Pancreas (tissue), 10 donors: ENCODE data around the gene KIAA1671. TPM values are rescaled to one million over a fixed set of nuclear protein-coding genes. Genes with fewer than 3 reads are reported as not detected.

Experiments
- ATAC-seq, 4 donors: fragments of 200-7000 bp; cut with Tn5 transposase; one replicate each; pipeline versions ENCODE4 v1.8.0 to v1.9.1; 2020; ENCODE audit warnings: mild to moderate bottlenecking in 4 of 4, moderate library complexity in 4 of 4
- DNase-seq, 6 donors: peaks; one replicate each; pipeline ENCODE4 v3.0.0-alpha.2; 2020
- FAIRE-seq: peaks from 2 replicates; lab custom pipeline; 2012; peaks lifted over from hg19 to GRCh38; lab: Jason Lieb, UNC
- H3K27ac ChIP-seq, 4 donors: fragments of 200-600 bp; sonication (generic); 1 replicate in 3 of 4; 2 replicates in 1 of 4; pipeline versions ENCODE4 v1.5.0 to v1.8.0; 2020
- H3K27me3 ChIP-seq, 4 donors: fragments of 200-600 bp; one replicate each; pipeline ENCODE4 v1.8.0; 2021
- H3K36me3 ChIP-seq, 3 donors: fragments of 200-600 bp; sonication (generic) in 1 of 3; one replicate each; pipeline versions ENCODE4 v1.5.0 to v1.8.0; 2020 to 2021
- H3K4me1 ChIP-seq, 3 donors: fragments of 200-600 bp; one replicate each; pipeline ENCODE4 v1.8.0; 2021
- H3K4me3 ChIP-seq, 4 donors: fragments of 200-600 bp; sonication (generic) in 2 of 4; one replicate each; pipeline versions ENCODE4 v1.5.0 to v1.8.0; 2020 to 2021
- H3K9me3 ChIP-seq, 4 donors: fragments of 200-600 bp; one replicate each; pipeline ENCODE4 v1.8.0; 2021
- WGBS, 2 donors: extraction: QIAGEN DNeasy Blood & Tissue Kit; methylation state at CpG; one replicate each; pipeline ENCODE4 v1.1.7; 2013; 5-methylcytosine and 5-hydroxymethylcytosine counted together
- intact Hi-C, 3 donors: fragments of 100-400 bp; cut with DNase I; formaldehyde crosslinking; loops; one replicate each; pipeline versions ENCODE4 v1.11.1 to v1.14.2; 2022
- polyA plus RNA-seq, 2 donors: library from polyadenylated mRNA; stranded (reverse); fragments of 200-250 nt; gene quantifications; one replicate each; pipeline ENCODE4 v1.2.3, GENCODE V29; 2013
- total RNA-seq, 6 donors: library from RNA; stranded (reverse); fragmentation: NEBNext Ultra II Directional in 4 of 6; extraction: Animal tissue kit (Norgen Biotek cat#: 25700) in 4 of 6; gene quantifications; one replicate each; pipeline versions ENCODE4 v1.2.1 to v1.2.4, GENCODE V29; 2021 to 2023
- TF ChIP-seq, protein P1 (sequence below), 4 donors: fragments of 200-600 bp; sonication (generic) in 3 of 4; IDR thresholded peaks; one replicate each; pipeline versions ENCODE4 v1.5.0 to v1.8.0; 2021; ENCODE audit warnings: antibody characterized with exemption in 4 of 4
- donor health status: healthy with polysubstance abuse.
- donor health status: DM: no; HTN: no; CAD: no; lungs with moderate emphysema.
- donor health status: DM: no; HTN: no; CAD: no.
- donor health status: control.
- donor health status: control.
- donor health status: Bipolar disorder and iron deficiency.
- donor health status: DM: yes; HTN: yes; CAD: no.
- donor health status: DM: no; HTN: no; CAD: no.
- donor health status: DM: no; HTN: no; CAD: no.
- donor health status: DM: yes; HTN: yes; CAD: no.

The KIAA1671 gene
- total and polyA plus RNA-seq, 8 donors, result 8.3 to 28.8 (median 19.0) TPM

DNA sequence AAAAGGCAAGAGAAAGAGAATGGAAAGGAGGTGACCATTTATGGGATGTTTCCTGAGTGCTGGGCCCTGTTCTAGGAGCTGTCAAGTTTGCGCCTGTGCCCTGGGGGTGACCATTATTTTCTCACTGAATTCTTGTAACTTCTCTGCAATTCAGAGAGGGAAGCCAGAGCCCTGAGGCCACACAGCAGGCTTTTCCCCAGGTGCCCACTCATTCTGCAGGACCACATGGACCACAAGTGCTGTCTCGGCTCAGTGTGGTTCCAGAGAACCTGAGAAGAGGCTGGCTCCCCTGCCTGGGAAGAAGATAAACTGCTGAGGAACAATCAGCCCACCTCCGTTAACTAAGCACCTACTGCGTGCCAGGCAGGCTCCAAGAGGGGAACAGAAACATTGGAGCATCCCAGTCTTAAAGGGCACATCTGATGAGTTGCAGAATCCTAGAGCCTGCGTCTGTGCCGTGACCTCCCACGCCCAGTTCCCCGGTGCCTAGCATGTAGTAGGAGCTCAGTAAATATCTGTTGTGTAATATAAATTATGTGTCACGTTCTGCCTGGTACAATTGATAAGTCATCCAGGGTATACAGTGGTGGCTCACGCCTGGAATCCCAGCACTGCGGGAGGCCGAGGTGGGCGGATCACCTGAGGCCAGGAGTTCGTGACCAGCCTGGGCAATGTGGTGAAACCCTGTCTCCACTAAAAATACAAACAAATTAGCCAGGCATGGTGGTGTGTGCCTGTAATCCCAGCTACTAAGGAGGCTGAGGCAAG lies 215.5 kb downstream of the KIAA1671 start:
- Histone ChIP-seq H3K27ac (no peak overlapping the region), H3K27me3 (no peaks in the 10 kb centered on the region), H3K36me3 (peaks cover 0 to 11% (median 0%) of the 10 kb centered on the region in 3 donors), H3K4me1 (no peaks in the 10 kb centered on the region), H3K4me3 (no peak overlapping the region), H3K9me3 (no peaks in the 10 kb centered on the region)
- WGBS, 2 donors, result 89% methylated on average over 14 of the region's 14 CpGs
- FAIRE-seq (no peak), ATAC-seq (no peak), DNase-seq (no peak)
- intact Hi-C loops, result no loop called here
- TF ChIP-seq, protein P1, sequence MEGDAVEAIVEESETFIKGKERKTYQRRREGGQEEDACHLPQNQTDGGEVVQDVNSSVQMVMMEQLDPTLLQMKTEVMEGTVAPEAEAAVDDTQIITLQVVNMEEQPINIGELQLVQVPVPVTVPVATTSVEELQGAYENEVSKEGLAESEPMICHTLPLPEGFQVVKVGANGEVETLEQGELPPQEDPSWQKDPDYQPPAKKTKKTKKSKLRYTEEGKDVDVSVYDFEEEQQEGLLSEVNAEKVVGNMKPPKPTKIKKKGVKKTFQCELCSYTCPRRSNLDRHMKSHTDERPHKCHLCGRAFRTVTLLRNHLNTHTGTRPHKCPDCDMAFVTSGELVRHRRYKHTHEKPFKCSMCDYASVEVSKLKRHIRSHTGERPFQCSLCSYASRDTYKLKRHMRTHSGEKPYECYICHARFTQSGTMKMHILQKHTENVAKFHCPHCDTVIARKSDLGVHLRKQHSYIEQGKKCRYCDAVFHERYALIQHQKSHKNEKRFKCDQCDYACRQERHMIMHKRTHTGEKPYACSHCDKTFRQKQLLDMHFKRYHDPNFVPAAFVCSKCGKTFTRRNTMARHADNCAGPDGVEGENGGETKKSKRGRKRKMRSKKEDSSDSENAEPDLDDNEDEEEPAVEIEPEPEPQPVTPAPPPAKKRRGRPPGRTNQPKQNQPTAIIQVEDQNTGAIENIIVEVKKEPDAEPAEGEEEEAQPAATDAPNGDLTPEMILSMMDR (IDR thresholded peaks at IDR 0.05), result no peak

DNA sequence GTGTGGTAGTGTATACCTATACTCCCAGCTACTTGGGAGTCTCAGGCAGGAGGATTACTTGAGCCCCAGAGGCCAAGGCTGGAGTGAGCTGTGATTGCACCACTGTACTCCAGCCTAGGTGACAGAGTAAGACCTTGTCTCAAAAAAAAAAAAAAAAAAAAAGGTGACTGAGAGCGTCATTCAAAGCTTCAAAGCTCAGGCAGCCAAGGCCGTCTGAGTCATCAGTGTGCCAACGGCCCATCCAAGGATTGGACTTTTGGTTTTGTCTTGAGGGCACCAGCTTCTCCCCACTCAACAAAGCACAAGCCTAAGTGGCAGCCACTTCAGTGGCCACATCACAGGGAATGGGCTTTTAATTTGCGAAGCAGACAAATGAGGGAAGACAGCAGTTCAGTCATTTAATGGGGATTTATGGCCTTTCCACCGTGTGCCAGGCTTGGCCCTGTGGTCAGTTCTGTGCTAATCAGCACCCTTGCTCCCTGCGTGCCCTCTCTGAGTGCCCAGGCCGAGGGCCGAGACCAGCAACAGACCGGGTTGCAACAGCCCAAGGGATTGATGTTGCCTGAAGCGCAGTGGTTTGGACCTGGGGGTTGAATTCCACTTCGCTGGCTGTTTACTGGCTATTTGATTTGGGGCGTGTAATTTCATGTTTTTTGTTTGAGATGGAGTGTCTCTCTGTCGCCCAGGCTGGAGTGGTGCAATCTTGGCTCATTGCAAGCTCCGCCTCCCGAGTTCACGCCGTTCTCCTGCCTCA lies 216.9 kb downstream of the KIAA1671 start:
- FAIRE-seq, result no peak
- no peak overlapping the region for H3K4me3 ChIP-seq
- H3K27me3 ChIP-seq, result no peaks in the 10 kb centered on the region
- H3K4me1 ChIP-seq, result no peaks in the 10 kb centered on the region
- WGBS, 2 donors, result 87 to 88% methylated on average over 17 of the region's 17 CpGs
- H3K27ac ChIP-seq, result no peak overlapping the region
- H3K9me3 ChIP-seq, result no peaks in the 10 kb centered on the region
- TF ChIP-seq, protein P1 (IDR thresholded peaks at IDR 0.05), result no peak
- peaks cover 0 to 21% (median 3%) of the 10 kb centered on the region in 3 donors for H3K36me3 ChIP-seq
- no peak for DNase-seq
- ATAC-seq, result no peak
- intact Hi-C loops, result no loop called here

DNA sequence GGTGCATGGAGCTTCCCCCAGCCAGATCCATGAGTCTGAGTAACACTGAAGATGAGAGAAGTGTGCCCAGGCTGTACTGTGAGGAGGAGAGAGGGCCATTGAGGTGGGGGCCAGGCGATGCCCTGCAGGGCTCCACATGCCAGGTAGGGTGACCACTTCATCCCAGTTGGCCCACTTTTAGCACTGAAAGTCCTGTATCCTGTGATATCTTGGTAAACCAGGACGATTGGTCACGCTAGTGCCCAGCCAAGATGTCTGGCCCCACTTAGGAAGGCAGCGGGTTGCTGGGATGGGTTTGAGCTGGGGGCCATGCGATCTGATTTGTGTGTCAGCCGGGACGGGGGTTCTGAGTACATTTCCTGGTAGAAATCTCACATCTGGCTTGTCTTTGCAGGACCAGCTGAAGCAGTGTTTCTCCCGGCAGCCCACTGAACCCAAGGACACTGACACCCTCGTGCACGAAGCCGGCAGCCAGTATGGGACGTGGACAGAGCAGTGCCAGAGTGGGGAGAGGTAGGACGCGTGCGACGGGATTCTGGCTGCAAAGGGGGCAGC lies 218.0 kb downstream of the KIAA1671 start:
- 91 to 93% methylated on average over 16 of the region's 16 CpGs for WGBS, 2 donors
- no peaks in the 10 kb centered on the region for H3K4me1 ChIP-seq
- peaks cover 0 to 31% (median 10%) of the 10 kb centered on the region in 3 donors for H3K36me3 ChIP-seq
- intact Hi-C loops, result no loop called here
- FAIRE-seq, result no peak
- no peak overlapping the region for H3K27ac ChIP-seq
- TF ChIP-seq, protein P1 (IDR thresholded peaks at IDR 0.05), result no peak
- no peak for DNase-seq
- ATAC-seq, result no peak
- no peak overlapping the region for H3K4me3 ChIP-seq
- H3K27me3 ChIP-seq, result no peaks in the 10 kb centered on the region
- H3K9me3 ChIP-seq, result no peaks in the 10 kb centered on the region

DNA sequence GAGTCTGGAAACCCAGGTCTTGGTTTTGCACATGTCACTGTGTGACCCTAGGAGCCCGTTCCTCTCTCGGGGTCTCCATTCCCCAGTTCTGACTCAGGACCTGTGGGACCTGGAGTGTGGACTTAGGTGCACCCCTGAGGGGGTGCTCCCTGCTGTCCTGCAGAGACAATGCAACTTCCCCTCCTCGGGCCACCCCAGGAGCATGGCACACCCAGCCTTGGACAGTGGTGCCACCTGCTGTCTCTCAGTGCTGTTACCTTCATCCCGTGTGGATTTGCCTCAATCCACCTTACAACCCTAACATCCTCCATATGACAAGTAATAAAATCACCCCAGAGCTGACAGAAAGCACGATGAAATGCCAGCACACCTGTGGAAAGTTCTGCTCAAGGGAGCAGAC lies 219.6 kb downstream of the KIAA1671 start:
- WGBS, 2 donors, result 64 to 72% methylated on average over 5 of the region's 5 CpGs
- ATAC-seq, result peak in 3 of 4 donors; percentile 50 to 81 (median 78)
- H3K9me3 ChIP-seq, result no peaks in the 10 kb centered on the region
- FAIRE-seq, result no peak
- H3K27me3 ChIP-seq, result no peaks in the 10 kb centered on the region
- intact Hi-C loops, result no loop called here
- peaks cover 0 to 43% (median 10%) of the 10 kb centered on the region in 3 donors for H3K36me3 ChIP-seq
- TF ChIP-seq, protein P1 (IDR thresholded peaks at IDR 0.05), result peak in 2 of 4 donors; percentile 10 to 14
- no peaks in the 10 kb centered on the region for H3K4me1 ChIP-seq
- no peak overlapping the region for H3K4me3 ChIP-seq
- H3K27ac ChIP-seq, result no peak overlapping the region
- DNase-seq, result no peak
